ENCODE results near the gene WDR37. TPM values are rescaled to one million over a fixed set of nuclear protein-coding genes. Genes with fewer than 3 reads are reported as not detected.
"Not testable (repeated sequence)": the region's sequence is repeated elsewhere in the genome, so short reads cannot be mapped to it uniquely, and the experiment has no call there.

Gene WDR37
- total RNA-seq, 1 experiment from 2014 or later, result 6.9 TPM

GRCh38 chr10:1107679-1108078 lies 51.5 kb downstream of the WDR37 start:
- DNase-seq (ENCODE audit: low read depth), result no peak

GRCh38 chr10:1109795-1110673 lies 53.8 kb downstream of the WDR37 start:
- peak; percentile 66 for DNase-seq (ENCODE audit: low read depth)

- no peak for DNase-seq (ENCODE audit: low read depth)
Observed at GRCh38 chr10:1110674-1111119, 54.5 kb downstream of the WDR37 start.

GRCh38 chr10:1114315-1114714 lies 58.1 kb downstream of the WDR37 start:
- DNase-seq (ENCODE audit: low read depth), result no peak

GRCh38 chr10:1114719-1115606 lies 58.8 kb downstream of the WDR37 start:
- DNase-seq (ENCODE audit: low read depth), result no peak

GRCh38 chr10:1115607-1115955 lies 59.4 kb downstream of the WDR37 start:
- DNase-seq (ENCODE audit: low read depth), result no peak

- DNase-seq (ENCODE audit: low read depth), result no peak
Observed at GRCh38 chr10:1116051-1116450, 59.9 kb downstream of the WDR37 start.

DNA sequence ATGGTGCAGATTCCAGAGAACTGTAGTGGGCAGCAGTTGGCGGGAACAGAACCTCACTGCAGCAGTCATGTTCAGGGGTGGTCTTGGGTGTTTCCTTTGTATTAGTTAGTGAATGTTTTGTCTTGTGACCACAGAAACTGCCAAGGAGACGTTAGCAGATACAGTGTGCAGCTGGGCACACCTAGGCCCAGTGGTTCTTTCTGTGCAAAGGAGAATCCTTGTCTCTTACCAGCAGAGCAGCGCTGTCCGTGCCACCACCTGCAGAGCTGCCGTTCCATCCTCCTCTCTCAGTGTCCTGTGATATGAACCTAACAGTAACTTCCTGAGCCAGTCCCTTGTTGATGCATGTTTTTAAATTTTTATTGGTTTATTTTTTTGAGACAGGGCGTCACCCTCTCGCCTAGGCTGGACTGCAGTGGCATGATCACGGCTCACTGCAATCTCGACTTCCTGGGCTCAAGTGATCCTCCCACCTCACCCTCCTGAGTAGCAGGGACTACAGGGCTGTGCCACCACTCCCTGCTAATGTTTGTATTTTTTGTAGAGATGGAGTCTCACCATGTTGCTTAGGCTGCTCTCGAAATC lies 60.6 kb downstream of the WDR37 start:
- DNase-seq (ENCODE audit: low read depth), result no peak

DNA sequence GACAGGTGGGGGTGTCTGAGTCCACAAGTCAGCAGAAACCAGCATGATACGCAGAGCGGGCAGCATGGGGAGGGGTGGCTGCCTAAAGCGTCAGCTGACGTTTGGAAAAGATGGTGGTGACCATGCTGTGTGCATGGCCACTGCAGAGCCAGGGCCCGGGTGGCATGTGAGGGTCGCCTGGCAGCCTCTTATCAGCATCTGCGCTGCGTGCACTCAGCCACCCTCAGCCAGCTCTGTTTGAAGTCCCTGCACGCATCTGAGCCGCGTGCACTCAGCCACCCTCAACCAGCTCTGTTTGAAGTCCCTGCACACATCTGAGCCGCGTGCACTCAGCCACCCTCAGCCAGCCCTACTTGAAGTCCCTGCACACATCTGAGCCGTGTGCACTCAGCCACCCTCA lies 61.5 kb downstream of the WDR37 start:
- DNase-seq (ENCODE audit: low read depth), result no peak

- not testable (repeated sequence) for DNase-seq (ENCODE audit: low read depth)
Observed at GRCh38 chr10:1118318-1118717, 62.1 kb downstream of the WDR37 start.

GRCh38 chr10:1119027-1119426 lies 62.8 kb downstream of the WDR37 start:
- no peak for DNase-seq (ENCODE audit: low read depth)

DNA sequence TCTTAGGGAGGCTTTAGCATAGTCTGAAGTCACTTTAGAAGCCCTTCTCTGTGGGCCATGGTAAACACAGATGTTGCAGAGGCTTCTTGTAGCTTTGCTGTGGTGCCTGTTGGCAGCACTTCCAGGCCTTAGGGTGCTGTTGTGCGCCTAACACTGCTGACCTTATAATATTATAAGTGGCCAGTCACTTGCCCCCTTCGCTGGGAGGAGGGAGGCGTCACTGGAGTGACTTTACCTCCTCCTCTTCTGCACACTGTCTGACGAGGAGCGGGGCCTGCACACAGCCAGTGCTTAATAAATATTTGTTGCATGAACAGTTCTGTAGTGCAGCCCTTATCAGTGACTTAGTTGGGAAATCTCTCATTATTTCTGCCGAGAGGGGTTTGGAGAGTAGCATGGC lies 63.3 kb downstream of the WDR37 start:
- no peak for DNase-seq (ENCODE audit: low read depth)

GRCh38 chr10:1120306-1120705 lies 64.1 kb downstream of the WDR37 start:
- DNase-seq (ENCODE audit: low read depth), result no peak

DNA sequence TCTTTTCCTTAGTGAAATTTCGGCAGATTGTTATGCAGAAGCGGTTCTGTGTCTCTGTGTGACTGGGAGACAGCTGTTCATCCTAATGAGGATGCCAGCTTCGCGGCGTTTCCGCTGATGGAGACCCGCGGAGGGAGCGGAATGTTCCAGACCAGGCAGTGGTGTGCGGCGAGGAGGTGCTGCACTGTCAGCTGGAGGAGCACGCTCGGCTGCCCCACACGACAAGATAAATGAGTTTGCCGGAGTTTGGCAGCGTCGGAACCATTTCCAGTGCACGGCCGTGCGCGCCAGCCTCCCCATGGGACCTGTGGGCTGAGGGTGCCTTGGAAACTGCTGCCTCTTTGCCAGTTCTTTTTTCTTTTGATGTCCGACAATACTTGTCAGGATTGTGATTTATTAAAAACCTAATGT lies 64.6 kb downstream of the WDR37 start:
- DNase-seq (ENCODE audit: low read depth), result no peak

DNA sequence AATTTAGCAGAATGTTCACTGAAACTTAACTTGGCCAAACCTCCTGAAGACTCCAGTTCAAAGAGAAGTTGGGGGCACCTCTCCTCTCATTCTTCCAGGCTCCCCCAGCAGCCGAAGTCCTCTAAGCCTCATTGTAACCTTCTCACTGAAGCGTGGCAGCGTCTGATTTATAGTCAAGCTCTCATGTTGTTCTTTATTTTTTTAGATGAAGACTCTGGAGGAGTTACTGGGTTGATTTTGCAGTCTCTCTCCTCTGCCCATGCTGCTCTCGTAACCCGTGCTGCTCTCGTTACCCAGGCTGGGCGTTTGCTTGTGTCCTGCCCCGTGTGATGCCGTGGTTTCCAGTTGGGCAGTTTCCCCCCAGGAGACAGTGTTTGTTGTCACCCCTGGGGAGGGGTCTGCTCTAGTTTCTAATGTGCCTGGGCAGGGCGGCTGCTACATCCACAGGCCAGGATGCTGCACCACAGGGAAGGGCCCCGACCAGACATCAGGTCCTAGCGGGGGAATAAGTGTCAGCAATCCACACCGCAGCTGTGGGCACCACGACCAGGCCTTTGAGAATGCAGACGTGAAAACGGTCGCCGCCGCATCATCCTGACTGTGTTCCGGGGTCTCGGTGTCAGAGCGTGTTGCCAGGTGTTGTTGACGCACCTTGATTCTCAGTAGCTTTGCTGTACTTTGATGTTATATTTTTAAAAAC lies 65.2 kb downstream of the WDR37 start:
- DNase-seq (ENCODE audit: low read depth), result no peak

GRCh38 chr10:1122349-1122748 lies 66.2 kb downstream of the WDR37 start:
- DNase-seq (ENCODE audit: low read depth), result no peak

DNA sequence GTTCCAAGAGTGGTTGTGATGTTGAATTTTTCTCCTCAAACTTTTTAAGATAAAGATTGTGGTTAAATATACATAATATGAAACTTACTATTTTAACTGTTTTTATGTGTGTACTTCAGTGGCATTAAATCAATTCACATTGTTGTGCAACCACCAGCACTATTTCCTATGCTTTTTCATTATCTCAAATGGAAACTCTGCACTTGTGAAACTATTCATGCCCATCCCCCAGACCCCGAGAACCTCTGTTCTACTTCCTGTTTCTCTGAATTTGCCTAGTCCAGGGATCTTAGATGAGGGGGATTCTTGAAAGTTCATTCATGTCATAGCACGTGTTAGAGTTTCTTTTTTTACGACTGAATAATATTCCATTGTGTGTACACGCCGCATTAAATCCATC lies 67.0 kb downstream of the WDR37 start:
- no peak for DNase-seq (ENCODE audit: low read depth)

GRCh38 chr10:1123972-1124371 lies 67.8 kb downstream of the WDR37 start:
- DNase-seq (ENCODE audit: low read depth), result no peak

GRCh38 chr10:1124796-1125195 lies 68.6 kb downstream of the WDR37 start:
- no peak for DNase-seq (ENCODE audit: low read depth)

DNA sequence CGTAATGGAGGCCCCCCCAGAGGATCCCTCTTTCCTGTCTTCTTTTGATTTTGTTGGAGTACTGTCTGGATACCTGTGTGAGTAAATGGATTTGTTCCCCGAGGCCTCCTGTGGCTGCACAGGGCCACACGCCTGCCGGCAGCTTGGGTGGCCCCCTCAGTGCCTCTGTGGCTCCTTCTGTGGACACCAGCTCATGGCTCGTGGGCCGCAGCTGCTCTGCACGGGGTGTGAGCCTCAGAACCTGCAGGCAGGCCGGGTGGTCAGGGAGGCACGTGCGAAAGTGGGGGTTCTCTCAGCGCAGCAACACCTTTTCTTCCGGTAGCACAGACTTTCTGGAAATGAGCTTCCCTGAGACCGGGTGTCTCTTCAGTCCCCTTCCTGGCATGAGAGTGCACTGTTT lies 70.3 kb downstream of the WDR37 start:
- no peak for DNase-seq (ENCODE audit: low read depth)

DNA sequence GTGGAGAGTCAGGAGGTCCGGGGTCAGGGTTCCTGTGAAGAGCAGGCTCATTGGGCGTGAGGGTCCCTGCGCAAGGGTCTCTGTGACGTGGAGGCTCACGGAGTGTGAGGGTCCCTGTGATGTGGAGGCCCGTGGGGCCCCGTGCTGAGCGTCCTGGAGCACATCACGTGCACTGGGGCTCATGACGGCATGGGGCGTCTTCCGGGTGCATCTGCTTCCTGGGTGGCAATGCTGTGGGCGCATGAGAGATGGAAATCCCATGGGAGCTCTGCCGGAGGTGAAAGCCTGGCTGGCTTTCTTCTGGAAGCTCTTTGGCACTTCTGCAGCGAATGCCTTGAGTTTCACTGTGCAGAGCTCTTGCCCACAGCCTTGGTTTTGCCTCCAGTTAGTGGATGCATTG lies 71.4 kb downstream of the WDR37 start:
- no peak for DNase-seq (ENCODE audit: low read depth)

DNA sequence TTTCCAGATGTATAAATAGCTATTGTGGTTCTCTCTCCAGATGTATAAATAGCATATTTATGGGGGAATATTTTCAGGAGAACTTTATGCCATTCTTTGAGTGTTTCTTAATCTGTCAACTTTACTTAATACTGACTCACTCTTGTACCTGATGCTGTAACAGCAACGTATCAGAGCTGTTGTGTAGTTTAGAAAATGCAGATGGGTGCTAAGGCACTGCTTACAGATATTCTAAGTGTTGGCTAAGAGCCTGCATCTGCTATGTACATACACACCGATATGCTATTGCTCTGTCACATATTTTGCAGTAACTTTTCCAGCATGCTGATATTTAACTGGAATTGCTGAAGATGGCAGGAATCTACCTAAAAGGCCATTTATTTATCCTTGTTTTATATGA lies 71.9 kb downstream of the WDR37 start:
- no peak for DNase-seq (ENCODE audit: low read depth)

Measured in Daoy (cell line).